Breast epithelium (tissue), 3 donors: ENCODE measurements around the gene TIPIN.

Source experiments
- CTCF ChIP-seq, 3 donors: fragments of 450-650 bp; IDR thresholded peaks; one replicate each; pipeline ENCODE4 v1.5.1; 2016 to 2017; ENCODE audit warnings: antibody characterized with exemption in 3 of 3, mild to moderate bottlenecking in 3 of 3, moderate library complexity in 3 of 3
- POLR2A ChIP-seq: fragments of 450-650 bp; IDR thresholded peaks from one replicate; pipeline ENCODE4 v1.6.1; 2016; ENCODE audit warnings: antibody characterized with exemption, mild to moderate bottlenecking, moderate library complexity
- POLR2AphosphoS5 ChIP-seq, 3 donors: sonication (generic); formaldehyde crosslinking; IDR thresholded peaks; one replicate each; pipeline ENCODE4 v1.6.1; 2017; ENCODE audit warnings: antibody characterized with exemption in 3 of 3

DNA sequence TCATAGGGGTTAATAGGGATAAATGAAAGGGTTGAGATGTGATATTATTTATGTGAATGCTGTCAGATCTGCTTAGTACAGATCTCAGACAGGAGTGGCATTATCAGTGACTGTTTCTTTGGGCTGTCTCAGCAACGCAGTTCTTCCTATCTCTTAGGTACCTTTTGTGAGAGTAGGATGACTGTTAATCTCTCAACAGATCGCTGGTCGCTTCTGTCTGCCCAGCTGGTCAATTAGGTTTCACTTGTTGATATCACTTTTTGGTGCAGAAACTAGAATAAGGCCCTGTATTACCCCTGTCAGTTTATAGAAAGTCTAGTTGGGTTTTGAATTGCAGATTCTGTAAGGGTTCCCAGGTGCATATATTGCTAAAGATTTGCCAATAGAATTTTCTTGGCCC, 46.7 kb downstream of the TIPIN start:
- TF ChIP-seq CTCF (IDR thresholded peaks at IDR 0.05) (no peak), POLR2A (no peak), POLR2AphosphoS5 (IDR thresholded peaks at IDR 0.05) (no peak)
